NCI-H2081 (cell line): ENCODE results near the gene NCAPG.
A peak's percentile ranks its signal among the peaks of the same experiment; 100 is the strongest.

Experiments
- DNase-seq, 2 experiments: peaks; one replicate each; lab custom pipeline; 2025; lab: John Stamatoyannopoulos, UW

NCAPG gene, protein sequence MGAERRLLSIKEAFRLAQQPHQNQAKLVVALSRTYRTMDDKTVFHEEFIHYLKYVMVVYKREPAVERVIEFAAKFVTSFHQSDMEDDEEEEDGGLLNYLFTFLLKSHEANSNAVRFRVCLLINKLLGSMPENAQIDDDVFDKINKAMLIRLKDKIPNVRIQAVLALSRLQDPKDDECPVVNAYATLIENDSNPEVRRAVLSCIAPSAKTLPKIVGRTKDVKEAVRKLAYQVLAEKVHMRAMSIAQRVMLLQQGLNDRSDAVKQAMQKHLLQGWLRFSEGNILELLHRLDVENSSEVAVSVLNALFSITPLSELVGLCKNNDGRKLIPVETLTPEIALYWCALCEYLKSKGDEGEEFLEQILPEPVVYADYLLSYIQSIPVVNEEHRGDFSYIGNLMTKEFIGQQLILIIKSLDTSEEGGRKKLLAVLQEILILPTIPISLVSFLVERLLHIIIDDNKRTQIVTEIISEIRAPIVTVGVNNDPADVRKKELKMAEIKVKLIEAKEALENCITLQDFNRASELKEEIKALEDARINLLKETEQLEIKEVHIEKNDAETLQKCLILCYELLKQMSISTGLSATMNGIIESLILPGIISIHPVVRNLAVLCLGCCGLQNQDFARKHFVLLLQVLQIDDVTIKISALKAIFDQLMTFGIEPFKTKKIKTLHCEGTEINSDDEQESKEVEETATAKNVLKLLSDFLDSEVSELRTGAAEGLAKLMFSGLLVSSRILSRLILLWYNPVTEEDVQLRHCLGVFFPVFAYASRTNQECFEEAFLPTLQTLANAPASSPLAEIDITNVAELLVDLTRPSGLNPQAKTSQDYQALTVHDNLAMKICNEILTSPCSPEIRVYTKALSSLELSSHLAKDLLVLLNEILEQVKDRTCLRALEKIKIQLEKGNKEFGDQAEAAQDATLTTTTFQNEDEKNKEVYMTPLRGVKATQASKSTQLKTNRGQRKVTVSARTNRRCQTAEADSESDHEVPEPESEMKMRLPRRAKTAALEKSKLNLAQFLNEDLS

GRCh38 chr4:17810260-17811077, at the start of gene NCAPG, which contains the start of gene DCAF16:
TSS of gene NCAPG (plus strand) at chr4:17810979. CDS start at chr4:17811078, 99 bp downstream.
TSS of gene DCAF16 (minus strand) at chr4:17810757. CDS start at chr4:17804141, 6,616 bp downstream.
- peak; percentile 100 for DNase-seq

GRCh38 chr4:17761062-17761461, 49.7 kb upstream of the NCAPG start:
- no peak for DNase-seq

- no peak for DNase-seq
These were observed 48.1 kb upstream of the NCAPG start for GRCh38 chr4:17762726-17763125.

- no peak for DNase-seq
These were observed 47.4 kb upstream of the NCAPG start for GRCh38 chr4:17763416-17763815.

DNA sequence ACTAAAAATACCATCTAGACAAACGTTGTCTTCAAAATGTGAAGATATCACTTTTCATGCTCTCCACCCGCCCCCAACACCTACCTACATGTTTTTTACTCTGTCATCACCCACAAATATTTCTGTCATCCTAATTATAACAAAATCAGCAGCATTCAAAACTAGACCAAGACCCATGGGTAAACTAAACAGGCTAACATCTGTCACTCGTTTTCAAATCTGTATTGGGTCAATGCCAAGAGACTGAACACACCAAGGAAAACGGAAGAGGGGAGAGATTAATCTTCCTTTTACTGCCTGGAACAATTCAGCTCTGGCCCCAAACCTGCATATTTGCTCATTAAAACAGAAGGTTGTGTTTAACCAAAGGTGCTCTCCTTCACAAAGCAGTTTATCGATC, 46.8 kb upstream of the NCAPG start:
- DNase-seq: no peak

DNA sequence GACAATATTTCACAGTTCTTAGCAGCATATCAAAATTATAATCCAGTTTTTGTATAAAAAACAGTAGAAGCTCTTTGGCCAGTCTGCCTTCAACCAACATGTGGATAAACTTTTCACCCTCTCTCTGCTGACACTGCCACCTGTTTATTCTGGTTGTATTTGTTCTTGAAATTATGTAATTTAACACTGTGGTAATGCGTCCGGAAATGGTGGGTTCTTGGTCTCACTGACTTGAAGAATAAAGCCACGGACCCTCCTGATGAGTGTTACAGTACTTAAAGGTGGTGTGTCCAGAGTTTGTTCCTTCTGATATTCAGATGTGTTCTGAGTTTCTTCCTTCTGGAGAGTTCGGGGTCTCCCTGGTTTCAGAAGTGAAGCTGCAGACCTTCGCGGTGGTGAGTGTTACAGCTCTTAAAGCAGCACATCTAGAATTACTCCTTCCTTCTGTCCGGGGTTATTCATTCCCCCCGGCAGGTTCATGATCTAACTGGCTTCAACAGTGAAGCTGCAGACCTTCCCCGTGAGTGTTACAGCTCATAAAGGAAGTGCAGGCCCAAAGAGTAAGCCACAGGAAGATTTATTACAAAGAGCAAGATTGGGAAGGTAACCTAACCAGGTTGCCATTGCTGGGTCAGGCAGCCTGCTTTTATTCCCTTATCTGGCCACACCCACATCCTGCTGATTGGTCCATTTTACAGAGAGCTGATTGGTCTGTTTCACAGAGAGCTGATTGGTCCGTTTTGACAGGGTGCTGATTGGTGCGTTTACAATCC, 45.1 kb upstream of the NCAPG start:
- DNase-seq: no peak

DNA sequence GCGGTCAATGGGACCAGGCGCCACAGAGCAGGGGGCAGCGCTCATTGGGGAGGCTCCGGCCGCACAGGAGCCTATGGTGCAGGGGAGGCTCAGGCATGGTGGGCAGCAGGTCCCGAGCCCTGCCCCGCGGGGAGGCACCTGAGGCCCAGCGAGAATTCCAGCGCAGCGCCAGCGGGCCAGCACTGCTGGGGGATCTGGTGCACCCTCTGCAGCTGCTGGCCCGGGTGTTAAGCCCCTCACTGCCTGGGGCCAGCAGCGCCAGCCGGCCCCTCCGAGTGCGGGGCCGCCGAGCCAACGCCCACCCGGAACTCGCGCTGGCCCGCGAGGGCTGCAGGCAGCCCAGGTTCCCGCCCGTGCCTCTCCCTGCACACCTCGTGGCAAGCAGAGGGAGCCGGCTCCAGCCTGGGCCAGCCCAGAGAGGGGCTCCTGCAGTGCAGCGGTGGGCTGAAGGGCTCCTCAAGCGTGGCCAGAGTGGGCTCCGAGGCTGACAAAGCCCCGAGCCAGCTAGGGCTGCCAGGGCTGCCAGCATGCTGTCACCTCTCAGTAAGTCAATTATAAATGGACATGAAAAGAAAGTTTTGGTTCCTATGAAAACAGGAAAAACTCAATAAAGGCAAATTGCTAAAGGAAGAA, 43.8 kb upstream of the NCAPG start:
- DNase-seq: no peak

GRCh38 chr4:17769406-17770174, 41.2 kb upstream of the NCAPG start:
- DNase-seq: no peak

- no peak for DNase-seq
These were observed 39.9 kb upstream of the NCAPG start for GRCh38 chr4:17770845-17771244.

DNA sequence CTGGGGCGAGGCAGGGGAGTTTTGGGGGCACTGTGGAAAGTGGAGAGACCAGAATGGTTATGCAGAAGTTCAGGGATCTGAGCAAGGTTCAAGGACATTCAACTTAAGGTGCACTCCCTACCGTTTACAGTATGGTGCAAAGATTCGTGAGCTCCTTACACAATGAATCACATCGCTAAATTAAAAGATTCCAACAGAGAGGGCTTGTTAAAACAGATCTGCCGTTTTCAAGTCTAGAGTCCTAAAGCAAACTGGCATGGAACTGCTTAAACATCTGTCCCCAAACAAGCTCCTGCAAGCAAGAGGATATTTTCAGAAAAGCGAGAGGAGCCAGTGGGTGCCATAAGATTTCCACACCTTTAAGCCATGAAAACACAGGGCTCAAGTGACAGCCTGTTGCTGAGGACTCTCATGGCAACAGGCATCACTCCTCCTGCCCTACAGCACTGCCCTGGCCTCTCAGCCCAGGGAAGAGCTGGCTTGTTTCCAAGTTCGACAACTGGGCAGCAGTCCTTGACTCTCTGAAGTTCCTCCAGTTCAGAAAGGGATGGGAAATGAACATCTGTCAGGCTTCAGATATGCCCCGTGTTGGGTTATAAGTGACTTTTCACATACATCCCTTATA, 39.4 kb upstream of the NCAPG start:
- no peak for DNase-seq

GRCh38 chr4:17773135-17773698, 37.6 kb upstream of the NCAPG start:
- no peak for DNase-seq

DNA sequence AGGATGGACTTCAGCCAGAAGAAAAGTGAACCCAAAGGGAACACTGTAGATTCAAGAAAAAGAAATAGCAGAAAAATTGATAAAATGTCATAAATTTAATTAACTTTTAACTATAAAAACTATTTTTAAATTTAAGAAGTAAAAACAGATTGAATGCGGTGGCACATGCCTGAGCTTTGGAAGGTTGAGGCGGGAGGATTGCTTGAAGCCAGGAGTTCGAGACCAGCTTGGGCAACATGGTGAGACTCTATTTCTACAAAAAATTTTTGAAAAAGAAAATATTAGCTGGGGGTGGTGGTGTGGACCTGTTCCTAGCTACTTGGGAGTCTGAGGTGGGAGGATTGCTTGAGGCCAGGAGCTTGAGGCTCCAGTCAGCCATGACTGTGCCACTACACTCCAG, 32.3 kb upstream of the NCAPG start:
- DNase-seq: no peak

DNA sequence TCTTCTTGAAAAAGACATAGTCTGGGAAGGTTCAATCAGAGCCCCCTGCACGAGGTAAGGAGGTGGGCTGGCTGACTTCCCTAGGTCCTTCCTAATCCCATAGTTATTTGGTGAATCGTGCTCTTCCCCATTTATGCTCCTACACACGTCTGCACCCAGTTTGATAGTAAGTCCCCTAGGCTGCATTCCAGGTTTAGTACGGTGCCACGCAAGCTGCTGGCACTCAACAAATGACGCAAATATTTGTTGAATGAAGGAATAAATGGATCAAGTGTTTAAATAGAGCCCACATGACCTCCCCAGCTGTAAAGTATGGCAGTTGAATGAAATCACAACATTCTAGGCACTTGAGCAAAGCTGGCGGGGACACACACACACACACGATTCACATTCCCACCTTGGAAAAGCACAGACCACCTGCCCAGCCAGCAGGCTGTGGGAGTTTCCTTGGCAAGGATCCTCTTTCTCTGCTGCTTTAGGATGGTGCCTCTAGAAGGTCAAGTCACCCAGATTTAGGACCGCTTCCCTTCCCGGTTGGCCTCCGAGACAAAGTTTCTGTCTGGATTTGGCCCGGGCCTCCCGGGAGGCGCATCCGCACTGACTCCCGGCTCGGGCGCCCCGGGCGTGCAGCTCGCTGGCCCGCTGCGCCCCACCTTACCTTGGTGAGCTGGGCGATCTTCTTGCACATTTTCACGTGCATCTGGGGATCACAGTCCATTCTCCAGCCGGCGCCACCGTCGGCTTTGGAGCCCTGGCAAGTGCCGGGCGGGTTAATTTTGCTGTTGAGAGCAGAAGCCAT, 30.1 kb upstream of the NCAPG start:
- DNase-seq: peak; percentile 49 to 79

DNA sequence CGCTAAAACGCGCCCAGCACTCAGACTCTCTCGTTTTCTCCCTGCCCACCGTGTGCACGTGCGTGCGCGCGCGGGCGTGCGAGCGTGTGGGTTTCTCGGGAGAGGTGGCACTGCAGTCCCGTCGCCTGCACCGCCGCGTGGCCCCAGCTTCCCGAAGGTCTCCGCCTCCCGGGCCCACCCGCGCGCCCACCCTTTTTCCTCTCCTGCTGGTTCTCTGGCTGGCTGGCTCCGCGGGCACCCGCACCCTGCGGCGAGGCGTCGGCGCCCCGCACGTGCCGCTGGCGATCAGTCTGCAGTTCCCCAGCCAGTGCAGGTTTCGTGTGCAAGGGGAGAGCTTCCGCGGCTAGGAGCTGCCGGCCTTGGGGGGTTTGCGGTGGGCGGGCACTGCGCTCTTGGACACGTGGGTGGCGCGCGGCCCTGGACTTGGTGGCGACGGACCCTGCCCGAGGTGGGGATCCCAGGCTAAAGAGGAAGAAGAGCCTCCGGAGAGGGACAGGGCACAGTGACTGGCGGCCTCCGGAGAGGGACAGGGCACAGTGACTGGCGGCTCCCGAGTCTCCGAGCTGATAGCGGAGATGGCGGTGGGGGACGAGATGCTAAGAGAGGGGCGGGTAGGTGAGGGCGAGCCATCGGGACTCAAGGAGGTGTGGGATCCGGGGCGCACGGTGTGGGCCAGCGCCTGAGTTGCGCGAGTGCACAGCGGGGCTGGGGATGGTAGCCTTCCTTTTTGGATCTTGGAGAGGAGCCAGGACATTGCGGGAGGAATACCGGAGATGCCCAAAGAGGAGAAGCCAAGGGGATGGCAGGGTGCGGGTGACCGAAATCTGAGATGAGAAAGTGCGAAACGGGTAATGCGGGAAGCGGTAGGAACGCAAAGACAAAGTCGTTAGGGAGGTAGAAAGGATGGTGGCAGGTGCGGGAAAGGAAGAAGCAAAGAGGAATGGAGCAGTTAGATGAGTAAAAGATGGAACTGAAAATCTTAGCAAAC, 29.2 kb upstream of the NCAPG start, which contains the start of gene FAM184B:
Gene FAM184B (minus strand): TSS at position 322 of the 988 bp plus-strand sequence. CDS start 322 bp downstream, outside the sequence.
- peak; percentile 35 to 62 for DNase-seq

GRCh38 chr4:17785858-17786257, 24.9 kb upstream of the NCAPG start:
- peak in 1 of 2 experiments; percentile 22 for DNase-seq

GRCh38 chr4:17786567-17786966, 24.2 kb upstream of the NCAPG start:
- no peak for DNase-seq

GRCh38 chr4:17787315-17787714, 23.5 kb upstream of the NCAPG start:
- DNase-seq: no peak
